T-helper 1 cell (primary cell): ENCODE data around the gene TOP1.
"Not testable (repeated sequence)": the region's sequence is repeated elsewhere in the genome, so short reads cannot be mapped to it uniquely, and the experiment has no call there.

Source experiments
- DNase-seq, 5 donors: peaks; one replicate each; pipeline ENCODE4 v3.0.0-alpha.2; 2012 to 2020
- total RNA-seq, 4 donors: gene quantifications; one replicate each; lab custom pipeline; 2026; lab: John Stamatoyannopoulos, UW

Gene TOP1
- total RNA-seq = 106 to 174 (median 165) reads per million in 4 donors

DNA sequence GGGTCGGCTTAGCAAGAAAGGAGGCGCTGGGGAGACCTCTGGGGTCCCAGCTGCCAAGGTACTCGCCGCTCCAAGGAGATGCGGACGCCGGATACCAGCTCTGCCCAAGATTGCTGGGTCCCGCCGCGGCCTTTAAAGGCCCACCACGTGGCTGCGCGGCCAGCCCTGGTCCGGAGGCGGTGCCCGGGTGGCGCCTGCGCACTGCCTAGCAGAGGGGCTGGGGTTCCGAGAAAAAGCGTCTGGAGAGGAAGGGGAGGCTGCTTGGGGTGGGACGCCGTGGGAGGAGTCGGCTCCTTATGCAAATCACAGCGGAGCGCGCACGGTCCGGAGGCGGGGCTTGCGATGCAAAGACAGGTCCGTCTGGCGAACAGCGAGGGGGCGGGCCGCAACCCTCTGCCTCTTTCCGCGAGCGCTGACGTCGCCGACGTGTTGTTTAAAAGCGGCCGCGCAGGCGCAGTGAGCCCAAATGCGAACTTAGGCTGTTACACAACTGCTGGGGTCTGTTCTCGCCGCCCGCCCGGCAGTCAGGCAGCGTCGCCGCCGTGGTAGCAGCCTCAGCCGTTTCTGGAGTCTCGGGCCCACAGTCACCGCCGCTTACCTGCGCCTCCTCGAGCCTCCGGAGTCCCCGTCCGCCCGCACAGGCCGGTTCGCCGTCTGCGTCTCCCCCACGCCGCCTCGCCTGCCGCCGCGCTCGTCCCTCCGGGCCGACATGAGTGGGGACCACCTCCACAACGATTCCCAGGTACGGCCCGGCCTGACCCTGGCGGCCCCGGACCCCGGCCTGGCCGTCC is at the start of gene TOP1:
TOP1 (plus strand) TSS at position 464 of the 791 bp plus-strand sequence; CDS start at position 710, 246 bp downstream.
- DNase-seq = peak; percentile 100

- DNase-seq = no peak
Observed at GRCh38 chr20:40979247-40979646, 49.4 kb upstream of the TOP1 start.

DNA sequence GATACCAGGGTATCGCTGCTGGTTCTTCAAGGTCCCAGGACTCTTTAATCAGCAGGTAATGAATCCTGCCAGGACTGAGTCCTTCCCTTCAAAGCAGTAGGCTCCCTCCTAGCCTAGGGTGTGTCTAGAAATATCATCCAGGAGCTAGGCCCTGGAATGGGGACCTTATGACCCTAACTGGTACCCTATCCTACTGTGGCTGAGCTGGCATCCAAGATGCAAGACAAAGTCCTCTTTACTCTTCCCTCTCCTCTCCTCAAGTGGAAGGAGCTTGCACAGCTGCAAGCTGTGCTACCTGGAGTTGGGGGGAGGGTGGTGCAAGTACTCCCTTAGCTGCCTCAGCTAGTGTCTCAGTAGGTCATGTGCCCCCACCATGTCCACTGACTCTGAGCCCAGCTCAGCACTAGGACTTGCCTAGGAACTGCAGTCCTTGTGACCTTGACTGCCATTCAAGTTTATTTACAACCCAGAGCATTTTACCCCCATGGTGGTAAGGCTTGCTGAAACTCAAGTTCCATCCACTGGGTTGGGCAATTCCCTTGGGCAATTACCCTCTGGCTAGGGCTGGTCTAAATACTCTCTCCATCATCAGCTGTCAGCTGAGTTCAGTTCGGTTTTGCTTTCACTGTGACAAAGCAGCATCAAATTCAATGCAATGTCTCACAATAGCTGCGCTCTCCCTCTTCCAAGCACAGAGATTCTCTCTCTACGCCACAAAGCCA is 48.4 kb upstream of the TOP1 start:
- no peak for DNase-seq

DNA sequence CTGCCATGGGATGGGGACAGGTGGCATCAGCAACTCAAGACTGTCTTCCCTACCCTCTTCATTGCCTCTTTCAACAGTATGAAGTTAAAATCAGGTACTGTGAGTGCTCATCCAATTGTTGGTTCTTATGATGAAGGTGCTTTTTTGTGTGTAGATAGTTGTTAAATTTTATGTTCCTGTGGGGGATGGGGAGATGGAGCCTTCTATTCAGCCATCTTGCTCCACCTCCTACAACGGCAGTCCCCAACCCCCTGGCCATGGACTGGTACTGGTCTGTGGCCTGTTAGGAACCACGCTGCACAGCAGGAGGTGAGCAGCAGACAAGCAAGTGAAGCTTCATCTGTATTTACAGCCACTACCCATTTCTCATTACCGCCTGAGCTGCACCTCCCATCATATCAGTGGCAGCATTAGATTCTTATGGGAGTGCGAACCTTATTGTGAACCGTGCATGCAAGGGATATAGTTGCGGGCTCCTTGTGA is 47.8 kb upstream of the TOP1 start:
- DNase-seq = no peak

- DNase-seq = no peak
Observed at GRCh38 chr20:40982415-40983145, 46.0 kb upstream of the TOP1 start.

DNA sequence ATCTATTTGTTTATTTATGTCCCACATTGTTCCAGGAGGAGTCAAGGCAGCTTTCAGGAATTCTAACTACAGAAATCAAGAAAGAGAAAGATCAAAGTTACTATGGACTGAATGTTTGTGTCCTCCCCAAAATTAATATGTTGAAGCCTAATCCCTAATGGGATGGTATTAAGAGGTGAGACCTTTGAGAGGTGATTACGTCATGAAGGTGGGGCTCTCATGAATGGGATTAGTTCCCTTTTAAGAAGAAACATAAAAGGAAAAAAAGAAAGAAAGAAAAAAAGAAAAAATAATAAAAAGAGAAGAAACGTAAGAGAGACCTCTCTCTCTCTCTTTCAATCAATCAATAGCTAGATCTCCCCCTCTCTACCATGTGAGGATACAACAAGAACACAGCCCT is 44.7 kb upstream of the TOP1 start:
- no peak for DNase-seq

GRCh38 chr20:40984496-40984895 is 44.1 kb upstream of the TOP1 start:
- DNase-seq = no peak

DNA sequence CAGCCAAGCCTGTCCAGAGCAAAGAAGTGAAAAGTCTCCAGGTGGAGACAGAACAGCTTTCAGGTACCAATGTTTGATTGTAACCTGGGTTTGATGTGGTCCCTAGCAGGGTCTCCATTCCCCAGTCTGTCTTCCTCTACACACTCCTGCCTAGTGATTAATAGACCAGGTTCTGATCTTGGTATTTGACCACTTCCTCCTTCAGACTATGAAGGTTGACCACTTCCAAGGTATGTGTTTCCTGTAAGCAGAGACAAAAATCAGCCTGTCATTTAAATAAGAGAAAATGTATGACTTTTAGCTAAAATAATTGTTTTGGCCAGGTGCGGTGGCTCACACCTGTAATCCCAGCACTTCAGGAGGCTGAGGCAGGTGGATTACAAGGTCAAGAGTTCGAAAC is 41.8 kb upstream of the TOP1 start:
- peak in 1 of 5 donors; percentile 32 for DNase-seq

- peak; percentile 20 to 77 (median 38) for DNase-seq
Observed at GRCh38 chr20:40990542-40991120, 38.0 kb upstream of the TOP1 start.

GRCh38 chr20:40991181-40991889 is 37.3 kb upstream of the TOP1 start:
- DNase-seq = peak in 1 of 5 donors; percentile 23

DNA sequence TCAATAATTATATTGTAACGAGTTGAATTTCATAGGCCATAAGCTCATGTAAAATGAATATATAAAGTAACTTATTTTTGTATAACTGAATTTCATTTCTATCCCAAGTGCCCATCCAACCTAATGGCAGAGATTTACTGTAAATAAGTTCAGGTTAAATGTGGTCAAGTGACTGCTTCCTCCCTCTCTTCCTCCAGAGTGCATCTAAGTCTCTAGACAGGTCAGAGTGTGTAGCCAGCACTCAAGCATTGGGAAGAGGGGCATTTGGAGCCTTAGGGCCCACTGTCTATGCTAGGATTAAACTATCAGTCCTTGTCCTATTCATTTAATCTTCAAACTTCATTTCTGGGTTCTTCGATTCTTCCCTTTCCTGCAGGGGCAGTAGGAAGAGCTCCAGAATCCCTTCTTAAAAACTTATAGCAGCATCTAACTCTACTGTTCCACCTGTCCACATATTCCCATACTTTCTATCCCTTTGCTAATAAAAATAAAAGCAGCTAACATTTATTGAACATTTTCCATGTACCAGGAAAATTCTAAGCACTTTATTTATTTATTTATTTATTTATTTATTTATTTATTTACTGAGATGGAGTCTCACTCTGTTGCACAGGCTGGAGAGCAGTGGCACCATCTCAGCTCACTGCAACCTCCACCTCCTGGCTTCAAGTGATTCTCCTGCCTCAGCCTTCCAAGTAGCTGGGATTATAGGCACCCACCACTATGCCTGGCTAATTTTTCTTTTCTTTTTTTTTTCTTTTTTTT is 36.1 kb upstream of the TOP1 start:
- no peak for DNase-seq

- DNase-seq = no peak
Observed at GRCh38 chr20:40993794-40994540, 34.7 kb upstream of the TOP1 start.

DNA sequence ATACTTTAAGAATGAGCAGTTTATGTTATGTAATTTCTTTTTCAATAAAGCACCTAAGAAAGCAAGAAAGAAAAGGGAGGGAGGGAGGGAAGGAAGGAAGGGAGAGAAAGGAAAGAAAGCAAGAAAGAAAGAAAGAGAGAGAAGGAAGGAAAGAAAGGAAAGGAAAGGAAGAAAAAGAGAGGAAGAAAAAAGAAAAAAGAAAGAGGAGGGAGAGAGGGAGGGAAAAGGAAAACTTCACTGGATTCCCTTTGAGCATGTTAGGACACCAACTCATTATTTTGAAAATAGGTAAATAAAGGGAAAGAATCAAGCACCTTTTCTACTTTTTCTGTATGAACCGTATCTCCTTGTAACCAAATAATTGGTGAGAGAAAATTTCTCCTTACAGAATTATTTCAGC is 32.3 kb upstream of the TOP1 start:
- no peak for DNase-seq

DNA sequence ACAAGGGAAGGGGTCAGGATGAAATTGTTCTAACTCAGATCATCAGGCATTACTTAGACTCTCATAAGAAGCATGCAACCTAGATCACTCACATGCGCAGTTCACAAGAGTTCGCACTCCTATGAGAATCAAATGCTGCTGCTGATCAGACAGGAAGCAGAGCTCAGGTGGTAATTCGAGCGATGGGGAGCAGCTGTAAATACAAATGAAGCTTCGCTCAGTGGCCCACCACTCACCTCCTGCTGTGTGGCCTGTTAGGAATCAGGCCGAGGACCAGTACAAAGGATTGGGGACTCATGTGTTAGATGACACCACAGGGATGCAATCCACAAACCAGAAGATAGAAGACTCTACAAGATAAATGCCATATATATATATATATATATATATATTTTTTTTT is 31.5 kb upstream of the TOP1 start:
- no peak for DNase-seq

GRCh38 chr20:40999841-41000240 is 28.8 kb upstream of the TOP1 start:
- DNase-seq = no peak

GRCh38 chr20:41000628-41001027 is 28.0 kb upstream of the TOP1 start:
- no peak for DNase-seq

GRCh38 chr20:41001497-41001896 is 27.1 kb upstream of the TOP1 start:
- DNase-seq = no peak

DNA sequence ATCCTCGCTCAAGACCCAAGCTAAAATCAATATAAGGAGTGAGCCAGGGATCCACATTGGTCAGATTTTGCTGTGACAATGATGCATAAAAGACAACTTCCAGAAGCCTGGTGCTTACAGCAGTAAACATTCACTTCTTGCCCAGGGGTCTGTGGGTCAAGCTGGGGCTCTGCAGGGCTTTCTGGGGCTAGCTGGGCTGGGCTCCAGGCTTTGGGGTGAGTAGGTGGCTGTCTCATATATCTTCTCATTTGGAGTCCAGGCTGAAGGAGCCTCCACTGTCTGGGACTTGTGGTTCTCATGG is 25.8 kb upstream of the TOP1 start:
- DNase-seq = no peak

GRCh38 chr20:41003143-41003935 is 25.3 kb upstream of the TOP1 start:
- peak; percentile 19 to 86 (median 48) for DNase-seq

DNA sequence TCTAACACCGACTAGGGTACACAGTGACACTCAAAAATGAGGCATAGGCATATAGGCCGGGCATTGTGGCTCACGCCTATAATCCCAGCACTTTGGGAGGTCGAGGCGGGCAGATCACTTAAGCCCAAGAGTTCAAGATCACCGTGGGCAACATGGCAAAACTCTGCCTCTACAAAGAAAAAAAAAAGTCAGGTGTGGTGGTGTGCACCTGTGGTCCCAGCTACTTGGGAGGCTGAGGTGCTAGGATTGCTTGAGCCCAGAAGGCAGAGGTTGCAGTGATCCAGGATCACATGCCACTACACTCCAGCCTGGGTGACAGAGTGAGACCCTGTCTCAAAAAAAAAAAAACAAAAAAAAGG is 24.7 kb upstream of the TOP1 start:
- not testable (repeated sequence) for DNase-seq
